AG20443 (cell line): ENCODE data around the gene ASXL1.

Experiments
- DNase-seq: peaks from one replicate; pipeline ENCODE4 v3.0.0; 2012; ENCODE audit warnings: low spot score, mixed read lengths

The ASXL1 gene

DNA sequence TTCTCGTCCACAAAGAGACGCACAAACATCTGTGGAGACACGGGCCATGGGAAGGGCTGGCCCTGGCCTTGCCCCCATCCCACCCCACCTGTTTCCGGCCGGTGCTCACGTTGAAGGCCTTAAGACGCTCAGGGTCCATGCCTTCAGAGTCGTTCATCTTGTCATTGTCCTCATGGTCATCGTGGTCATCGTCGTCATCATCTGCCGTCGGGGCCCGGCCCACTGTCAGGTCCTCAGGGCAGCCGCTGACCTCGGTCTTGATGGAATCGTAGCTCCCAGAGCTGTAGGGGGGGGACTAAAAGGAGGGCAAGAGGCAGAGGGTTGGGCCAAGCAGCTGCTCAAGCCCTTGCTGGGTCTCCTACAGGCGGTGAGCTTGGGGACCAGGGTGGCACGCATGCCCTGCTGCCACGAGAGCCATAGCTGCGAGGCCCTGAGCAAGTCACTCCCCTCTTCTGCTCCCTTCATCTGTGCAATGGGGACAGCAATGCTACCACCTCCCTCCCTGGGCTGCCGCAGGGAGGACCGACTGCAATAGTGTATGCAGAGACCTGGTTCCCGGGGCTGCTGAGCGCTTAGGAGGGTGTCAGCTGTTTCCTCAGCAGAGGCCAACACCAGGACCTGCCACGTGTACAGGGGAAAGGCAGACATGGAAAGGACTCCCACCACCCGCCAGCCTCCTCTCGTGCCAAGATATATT lies 95.5 kb downstream of the ASXL1 start:
- no peak for DNase-seq

DNA sequence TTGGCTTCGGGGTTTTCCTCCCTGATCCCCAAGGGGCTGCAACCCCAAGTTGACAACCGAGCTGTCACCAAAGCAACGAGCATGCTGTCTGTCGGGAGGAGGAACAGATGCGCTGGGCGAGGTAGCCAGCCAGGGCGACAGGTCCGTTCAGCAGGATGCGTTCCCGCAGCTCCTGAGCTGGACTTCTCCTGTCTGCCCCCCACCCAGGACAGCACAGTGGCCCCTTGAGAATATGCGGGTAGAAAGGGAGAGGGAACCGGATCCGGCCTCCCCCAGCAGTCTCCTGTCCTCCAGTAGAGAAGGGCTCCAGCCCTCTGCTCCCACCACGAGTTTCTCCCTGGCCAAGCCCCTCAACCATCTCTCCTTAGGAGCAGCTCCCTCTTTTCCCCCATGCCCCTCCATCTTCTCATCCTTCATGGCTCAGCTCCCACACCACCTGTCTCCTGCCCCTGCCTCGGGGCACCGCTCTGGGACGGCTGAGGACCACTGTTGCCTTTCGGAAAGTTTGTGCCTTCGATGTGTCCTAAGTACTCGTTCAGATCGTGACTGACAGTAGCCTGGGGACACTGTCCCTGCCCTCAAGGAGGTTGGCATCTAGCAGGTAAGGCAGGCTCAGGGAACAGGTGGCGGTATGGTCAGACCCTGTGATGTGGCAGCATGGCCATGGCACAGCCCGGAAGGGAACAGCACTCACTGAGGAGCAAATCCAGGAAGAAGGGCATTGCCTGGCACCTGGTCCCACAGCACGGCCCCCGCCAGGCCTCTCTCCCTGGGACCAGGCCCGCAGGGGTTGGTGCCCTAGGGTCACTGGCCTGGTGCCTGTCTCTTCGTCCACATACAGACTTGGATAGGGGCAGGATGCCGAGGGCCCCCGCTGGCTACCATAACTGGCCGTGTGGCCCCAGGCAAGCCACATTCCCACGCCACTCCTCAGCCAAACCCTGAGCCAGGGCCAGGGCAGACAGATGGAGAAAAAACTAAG lies 96.3 kb downstream of the ASXL1 start:
- no peak for DNase-seq

DNA sequence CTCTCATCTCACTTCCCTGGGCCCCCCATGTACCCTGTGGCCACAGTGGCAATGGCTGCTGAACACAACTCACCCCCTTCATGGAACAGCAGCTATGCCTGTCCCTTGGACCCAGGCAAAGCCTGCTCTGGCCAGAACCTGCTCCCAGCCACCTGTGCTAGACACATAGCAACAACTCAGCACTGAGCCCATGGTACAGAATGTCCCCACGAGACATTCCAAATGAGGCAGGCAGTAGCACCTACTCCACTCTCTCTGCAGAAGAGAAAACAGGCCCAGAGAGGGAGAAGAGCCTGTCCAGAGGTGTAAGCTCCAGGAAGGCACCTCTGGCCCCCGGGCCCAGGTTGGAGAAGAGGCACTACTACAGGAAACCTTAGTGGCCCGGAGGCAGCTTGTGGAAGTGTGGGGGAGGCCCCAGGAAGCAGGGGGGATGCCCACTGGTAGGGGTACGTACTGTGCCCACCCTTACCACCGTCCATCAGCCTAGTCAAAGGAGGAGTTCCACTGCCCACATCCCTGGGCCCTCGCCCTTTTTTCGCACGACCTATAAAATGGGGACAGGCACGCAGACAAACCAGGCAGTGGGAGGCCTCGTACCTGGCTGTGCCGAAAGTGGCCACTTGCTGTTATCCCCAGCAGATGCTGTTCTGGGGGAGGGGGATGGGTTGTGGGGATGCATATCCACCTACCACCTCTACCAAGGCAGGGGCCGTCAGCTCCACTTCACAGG lies 97.2 kb downstream of the ASXL1 start:
- no peak for DNase-seq

DNA sequence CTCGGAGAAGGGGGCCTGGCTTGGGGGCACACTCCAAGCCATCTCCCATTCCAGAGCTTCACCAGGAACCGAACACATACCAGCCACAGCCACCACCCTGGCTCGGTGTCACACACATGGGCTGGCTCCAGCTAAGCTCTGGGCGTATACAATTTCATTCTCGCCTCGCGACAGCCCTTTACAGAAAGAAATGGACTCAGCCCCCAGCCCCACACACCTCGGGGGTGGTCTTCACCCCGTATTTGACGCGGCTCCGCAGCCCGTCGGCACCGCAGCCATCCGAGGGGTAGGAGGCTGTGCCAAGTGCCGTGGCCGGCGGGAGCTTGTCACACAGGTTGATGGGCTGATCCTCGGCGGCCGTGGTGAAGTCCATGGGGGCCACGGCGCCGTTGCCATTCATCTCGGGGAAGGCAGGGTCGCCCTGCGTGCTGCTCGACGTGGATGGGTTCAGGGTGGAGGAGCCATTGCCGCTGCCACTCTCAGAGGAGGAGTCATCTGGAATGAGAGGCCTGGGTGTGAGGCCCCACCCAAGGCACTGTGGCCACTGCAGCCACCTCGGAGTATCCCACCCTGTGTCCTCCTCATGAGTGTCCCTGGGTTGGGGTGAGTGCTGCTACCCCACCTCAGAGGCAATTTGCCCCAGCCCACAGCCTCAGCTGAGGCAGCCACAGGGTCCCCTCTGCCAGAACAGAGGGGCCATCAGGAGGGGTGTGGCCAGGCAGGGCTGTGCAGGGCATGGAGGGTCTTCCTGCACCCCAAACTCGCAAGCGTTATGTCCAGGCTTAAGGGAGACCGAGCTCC lies 98.0 kb downstream of the ASXL1 start:
- DNase-seq = no peak

DNA sequence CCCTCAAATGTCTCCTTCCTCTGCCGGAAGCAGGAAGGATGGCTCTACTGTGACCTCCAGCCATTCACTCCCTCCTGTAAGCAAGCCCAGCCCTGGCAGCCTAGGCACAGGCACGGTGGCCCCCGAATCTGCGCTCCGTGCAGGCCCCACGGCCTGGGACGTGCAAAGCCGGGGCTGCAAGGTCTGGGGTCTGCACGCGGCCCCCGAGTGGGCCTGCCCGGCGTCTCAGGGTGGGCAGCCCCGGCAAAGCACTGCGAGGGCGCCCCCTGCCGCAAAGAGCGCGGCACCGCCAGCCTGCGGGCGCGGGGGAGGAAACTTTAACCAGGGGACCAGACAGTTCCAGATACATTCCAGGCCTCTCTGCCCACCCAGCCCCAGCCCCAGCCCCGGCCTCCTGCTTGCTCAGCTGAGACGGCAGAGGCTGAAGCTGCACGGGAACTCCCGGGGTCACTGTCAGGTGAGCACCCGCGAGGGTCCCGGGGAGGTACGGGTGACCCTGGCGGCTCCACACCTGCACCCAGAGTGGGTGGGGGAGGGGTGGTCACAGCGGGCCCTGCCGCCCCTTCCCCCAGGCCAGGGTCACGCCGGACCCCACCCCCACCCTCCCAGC lies 98.8 kb downstream of the ASXL1 start:
- DNase-seq = peak; percentile 93

DNA sequence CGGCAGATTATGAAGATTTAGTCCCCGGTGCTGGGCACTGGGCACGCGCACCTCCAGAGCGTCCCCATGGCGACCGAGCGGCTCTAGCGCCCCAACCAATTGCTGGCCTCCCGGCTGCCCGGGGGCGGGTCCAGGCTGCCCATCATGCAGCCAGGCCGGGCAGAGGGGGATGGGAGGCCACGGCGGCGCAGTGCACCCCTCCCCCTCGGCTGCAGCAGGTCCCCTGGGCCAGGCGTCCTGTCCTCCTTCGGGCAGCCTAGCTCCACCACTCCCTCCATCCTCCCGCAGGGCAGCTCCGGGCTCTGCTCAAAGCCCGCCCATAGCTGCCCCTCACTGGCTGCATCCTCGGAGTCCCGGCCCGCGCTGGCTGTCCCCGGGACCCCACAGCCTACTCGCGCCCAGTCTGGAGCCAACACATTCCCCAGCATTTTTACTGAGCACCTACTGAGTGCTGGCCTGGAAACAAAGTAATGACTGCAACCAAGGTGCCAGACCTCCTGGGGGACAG lies 99.4 kb downstream of the ASXL1 start:
- DNase-seq = peak; percentile 97

DNA sequence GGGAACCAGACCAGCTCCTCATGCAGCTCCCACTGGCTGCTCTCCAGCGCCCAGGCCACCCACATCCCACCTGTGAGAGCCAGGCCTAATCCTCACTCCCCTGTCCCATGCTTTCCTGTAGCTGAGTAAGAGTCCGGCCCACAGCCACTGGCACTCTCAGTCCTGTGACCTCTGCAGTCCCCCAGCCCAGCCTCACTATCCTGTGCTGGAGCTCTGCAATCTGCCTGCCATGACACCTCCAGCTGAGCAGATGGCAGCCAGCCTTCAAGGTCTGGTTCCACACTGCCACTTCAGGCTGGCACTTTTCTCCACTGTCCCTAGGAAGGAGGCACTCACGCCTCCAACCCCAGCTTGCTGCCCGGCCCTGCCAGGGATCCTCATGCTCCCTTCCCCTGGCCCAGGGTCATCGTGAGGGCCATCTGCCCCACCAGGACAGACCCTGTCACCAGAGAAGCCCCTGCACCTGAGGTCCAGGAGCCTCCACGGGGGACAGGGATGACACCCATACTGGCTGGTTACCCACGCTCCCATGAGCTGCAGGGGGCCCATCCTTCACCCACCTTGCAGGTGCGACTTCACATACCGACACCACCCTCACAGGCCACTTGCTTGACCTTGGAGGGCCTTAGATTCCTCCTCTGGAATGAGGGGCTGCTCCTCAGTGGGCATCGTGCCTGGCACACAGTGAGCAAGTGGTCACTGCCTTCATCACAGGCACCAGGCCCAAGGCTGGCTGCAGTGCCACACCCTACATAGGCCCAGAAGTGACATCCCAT lies 100.1 kb downstream of the ASXL1 start:
- no peak for DNase-seq

DNA sequence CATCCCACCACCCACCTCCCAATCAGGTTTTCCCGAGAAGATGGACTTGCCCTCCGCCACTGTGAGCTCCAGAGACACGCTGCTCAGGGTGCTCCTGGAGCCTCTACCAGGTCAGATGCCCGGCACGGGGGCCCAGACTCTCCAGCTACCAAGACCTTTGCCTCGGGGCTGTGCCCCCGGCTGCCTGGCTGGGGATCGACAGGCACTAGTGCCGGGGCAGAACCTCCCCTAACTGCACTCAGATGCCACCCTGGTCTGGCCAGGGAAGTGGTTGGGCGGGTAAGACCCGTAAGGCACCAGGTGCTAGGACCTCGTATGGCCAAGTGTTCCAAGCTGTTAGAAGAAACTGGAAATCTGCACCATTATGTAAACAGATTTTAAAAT lies 100.7 kb downstream of the ASXL1 start:
- no peak for DNase-seq

DNA sequence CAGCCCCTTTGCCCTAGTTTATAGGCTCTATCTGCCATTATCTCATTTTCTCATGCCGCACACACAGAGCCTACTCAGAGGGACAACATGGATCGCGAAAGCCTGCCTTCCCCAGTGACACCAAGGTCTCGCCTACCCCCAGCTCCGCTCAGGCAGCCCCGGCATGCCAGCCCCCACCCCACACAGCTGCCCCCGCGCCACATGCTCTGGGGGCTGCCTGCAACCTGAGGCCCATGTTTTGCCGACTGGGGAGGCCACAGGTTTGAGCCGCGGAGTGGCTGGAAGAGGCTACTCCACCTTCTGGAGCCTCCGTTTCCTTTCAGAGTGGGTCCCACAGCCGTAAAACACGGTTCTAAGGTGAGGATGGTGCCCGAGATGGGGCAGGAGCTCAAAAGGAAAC lies 102.1 kb downstream of the ASXL1 start:
- no peak for DNase-seq

DNA sequence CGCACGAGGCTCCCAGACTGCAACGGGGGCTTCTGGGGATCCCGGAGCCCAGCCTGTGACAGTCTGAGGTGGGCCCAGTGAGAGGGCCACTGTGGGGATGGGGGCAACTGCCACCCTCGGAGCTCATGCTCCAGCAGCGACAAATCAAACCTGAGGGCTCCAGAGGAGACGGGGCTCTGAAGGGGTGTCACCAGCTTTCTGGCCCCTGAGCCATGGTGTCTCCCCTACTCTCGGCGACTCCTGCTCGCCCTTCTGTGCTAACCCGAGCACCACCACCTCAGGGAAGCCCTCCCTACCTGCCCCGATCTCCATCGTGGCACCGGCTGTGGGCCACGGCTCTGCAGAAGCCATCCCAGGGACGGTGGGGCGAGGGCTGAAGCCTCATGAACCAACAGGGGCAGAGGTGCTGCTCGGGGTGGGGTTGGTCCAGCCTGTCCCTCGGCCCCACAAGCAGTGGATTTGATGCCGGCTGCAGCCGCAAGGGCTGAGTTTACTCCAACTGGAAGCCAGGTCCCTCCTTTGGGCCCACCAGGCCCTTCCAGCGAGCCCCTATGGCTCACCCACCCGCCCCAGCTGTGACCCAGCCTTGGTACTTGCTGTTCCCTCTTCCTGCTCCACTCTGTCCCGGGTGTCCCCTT lies 102.7 kb downstream of the ASXL1 start:
- no peak for DNase-seq

DNA sequence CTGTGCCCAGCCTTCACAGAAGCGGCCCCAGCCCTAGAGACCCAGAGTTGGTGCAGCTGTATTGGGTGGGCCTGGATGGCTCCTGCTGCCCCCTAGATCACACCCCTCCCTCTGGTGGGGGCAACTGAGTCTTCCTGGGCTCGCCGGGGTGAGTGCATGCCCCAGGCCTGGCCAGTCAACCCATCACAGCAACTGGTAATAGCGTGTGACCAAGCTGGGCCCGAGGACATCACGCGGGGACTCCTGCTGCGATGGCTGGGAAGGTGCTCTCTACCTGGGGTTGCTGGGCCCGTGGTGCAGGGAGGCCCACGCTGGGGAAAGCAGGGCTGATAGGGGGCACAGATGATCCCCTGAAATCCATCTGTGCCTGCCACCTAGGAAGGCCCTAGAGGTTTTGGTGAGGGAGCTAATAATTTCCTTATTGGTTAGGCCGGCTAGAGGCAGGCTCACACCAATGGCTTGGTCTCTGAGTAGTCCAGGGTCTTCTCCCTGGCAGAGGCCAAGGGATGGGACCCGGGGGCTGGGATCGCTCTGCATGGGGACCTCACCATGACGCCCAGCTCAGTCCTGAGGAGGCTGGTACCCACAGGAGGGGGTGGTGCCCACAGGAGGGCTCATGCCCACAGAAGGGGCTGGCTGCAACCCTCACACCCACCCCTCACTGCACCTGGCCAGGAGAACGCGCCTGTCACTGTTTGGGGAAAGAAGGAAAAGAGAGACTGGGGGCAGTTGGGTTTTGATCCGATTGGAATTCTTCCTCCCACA lies 103.9 kb downstream of the ASXL1 start:
- DNase-seq = no peak

DNA sequence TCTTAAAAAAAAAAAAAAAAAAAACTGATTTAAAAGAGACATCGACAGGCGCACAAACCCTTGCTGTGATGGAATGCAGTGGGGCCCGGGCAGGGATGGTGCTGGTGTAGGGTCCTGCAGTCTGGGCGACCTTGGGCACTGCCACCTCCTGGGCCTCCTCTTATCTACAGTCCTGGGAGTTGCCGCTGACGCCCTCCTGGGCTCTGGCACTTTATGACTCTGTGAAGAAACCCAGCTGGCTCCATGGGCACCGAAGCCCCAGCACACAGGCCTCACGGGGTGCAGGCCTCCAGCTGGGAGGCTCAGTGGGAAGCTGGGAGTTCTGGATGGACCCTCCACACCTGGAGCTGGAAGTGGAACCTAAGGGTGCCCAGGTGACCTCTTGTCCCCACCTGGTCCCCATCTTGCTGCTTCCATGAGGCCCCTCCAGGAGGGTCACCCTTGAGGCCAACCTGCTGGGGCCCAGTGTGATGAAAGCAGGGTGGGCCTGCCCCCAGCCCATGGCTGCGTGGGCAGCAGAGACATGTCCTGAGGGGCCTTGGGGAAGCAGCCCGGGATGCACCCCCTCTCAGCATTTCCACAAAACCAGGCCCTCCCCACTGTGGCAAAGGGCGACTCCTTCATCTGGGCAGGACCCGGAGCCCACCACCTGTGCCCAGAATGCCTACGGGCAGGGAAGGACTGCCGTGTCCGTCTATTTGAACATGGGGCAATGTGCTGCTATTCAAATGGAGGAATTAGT lies 104.9 kb downstream of the ASXL1 start:
- no peak for DNase-seq

DNA sequence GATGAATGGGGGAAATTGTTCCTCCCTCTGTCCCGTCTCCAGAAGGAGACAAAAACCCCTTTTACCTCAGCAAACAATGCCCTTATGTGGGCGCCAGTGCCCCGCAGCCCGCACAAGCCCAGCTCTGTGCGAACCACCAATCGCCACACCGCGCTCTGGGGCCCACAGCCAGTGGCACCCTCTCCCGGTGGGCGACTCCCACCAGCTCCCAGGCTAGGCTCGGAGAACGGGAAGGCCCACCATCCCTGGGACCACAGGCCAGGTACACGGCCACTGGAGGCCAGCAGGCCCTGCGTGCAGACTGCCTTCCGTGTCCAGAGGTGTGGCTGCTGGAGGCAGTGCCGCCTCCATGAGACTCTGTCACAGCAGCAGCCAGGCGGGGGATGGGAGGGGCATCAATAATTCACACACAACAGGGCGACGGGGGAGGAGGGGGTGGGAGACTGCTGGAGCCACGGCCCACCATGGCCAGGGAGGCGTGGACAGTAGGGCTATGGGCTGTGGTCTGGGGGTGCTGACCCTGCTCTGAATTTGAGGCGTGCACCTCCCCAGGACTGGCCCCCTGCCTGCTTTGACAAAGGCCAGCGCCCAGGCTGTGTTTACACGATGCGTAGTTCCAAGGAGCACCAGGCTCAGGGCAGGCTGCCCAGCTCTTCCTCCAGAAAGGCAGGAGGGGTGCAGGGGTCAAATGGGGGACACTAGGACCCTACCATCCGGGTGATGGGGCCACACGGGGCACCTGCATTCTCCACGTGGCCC lies 105.7 kb downstream of the ASXL1 start:
- no peak for DNase-seq

DNA sequence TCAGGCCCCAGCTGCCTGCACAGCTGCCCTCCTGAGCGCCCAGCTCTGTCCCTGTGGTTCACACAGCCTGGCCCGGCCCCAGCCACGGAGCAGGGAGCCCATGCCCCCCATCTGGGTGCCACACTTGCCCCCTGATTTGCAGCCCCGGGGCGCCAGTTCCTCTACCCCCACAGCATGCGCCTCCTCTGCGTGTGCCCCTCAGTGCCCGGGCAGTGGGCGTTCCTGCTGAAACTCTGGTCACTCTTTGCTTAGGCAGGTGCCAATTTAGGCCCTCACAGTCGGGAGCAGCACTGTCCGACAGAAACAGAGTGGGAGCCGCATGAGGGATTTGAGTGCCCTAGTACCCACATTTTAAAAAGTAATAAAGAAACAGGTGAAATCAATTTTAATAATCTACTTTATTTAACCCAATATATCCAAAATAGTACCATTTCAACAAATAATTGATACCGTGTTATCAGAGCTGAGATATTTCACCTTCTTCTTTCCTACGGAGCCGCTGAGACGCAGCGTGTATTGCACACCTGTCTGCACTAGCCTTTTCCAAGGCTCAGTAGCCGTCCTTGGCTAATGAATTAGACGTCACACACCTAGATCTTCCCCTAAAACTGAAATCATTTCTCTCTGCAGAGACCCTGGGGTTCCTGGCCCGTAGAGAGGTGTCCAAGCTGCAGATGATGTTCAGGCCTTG lies 106.4 kb downstream of the ASXL1 start:
- DNase-seq = no peak

DNA sequence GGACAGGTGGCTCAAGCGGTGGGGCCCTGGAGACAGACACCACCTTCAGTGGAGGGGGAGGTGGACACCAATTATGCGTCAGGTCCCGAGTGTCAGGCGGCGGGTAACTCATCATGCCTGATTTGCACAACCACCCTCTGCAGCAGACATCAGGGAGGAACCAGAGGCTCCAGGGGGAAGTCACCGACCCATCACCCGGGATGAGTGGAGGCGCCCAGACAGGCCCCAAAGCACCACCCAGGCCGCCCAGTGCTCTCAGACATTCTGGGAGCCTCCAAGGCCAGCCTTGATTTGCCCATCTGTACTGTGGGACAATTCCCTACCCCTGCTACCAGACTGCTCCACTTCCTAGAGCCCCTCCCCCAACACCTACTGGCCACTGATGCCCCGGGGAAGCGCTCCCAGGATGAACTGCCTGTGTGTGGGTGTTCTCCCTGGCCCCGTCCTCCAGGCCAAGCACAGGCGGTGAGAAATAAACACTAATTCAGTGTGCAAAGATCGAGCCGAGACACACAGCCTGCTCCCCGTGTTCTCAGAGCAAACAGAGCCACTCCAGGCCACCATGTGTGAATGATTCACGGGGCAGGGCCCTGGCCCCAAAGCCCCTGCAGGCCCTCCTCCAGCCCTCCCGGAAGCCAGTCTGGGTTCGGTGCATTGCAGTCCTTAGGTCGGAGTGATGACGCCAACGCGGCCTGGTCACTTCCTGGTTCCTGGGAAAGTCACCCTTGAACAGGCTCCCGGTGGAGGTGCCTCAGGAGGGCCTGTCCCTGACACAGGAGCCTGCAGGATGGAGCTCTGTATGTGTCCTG lies 107.2 kb downstream of the ASXL1 start:
- DNase-seq = peak; percentile 54
